Measurements from ENCODE around the gene RAB42.

Gene RAB42

GRCh38 chr1:28644494-28644893 is 52.4 kb downstream of the RAB42 start:
- DNase-seq (ENCODE audit: insufficient read length, low spot score) (no peak), FAIRE-seq (no peak)
